ENCODE measurements around the gene ANO10. TPM values are rescaled to one million over a fixed set of nuclear protein-coding genes. Genes with fewer than 3 reads are reported as not detected.

Gene ANO10
- total RNA-seq, 4 donors from 2014 or later, result 32.8 to 111 (median 54.3) TPM

- Histone ChIP-seq H3K4me1 (no peaks in the 10 kb centered on the region), H3K4me3 (no peak overlapping the region), H3K27ac (peak overlapping the region; percentile 46 to 58), H3K9me3 (no peaks in the 10 kb centered on the region), H3K27me3 (no peaks in the 10 kb centered on the region), H3K36me3 (no peaks in the 10 kb centered on the region)
- TF ChIP-seq POLR2A (IDR thresholded peaks at IDR 0.05), result no peak
- no peak for TF ChIP-seq CTCF (IDR thresholded peaks at IDR 0.05)
- peak in 1 of 2 donors; percentile 55 for DNase-seq
- intact Hi-C loops (cut with DNase I; ENCODE audit: low total_unique reads), result no loop called here
These were observed 232.2 kb downstream of the ANO10 start for GRCh38 chr3:43389388-43390254.

DNA sequence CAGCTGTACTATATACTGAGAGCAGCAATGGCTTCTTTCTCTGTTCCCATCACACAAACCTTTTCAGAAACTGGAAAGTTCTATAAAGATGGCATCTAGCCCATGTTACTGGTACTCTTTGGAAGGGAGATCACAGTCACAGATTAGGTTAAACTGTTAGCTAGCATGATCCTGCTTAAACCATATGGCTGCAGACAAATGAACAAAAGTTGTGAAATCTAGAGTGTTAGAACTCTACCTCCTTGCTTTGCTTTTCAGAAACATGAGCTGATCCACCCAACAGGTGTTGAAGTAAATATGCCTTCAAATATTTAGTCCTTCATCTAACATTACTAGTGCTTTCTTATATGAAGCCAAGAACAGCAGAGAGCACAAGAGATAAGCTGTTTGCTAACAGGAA is 232.9 kb downstream of the ANO10 start:
- H3K4me1 ChIP-seq, result no peaks in the 10 kb centered on the region
- H3K4me3 ChIP-seq, result no peak overlapping the region
- no peak for DNase-seq
- no peaks in the 10 kb centered on the region for H3K36me3 ChIP-seq
- intact Hi-C loops (cut with DNase I; ENCODE audit: low total_unique reads), result no loop called here
- H3K27ac ChIP-seq, result peak overlapping the region; percentile 46 to 58
- TF ChIP-seq CTCF (IDR thresholded peaks at IDR 0.05) (no peak), POLR2A (IDR thresholded peaks at IDR 0.05) (no peak)
- no peaks in the 10 kb centered on the region for H3K27me3 ChIP-seq
- H3K9me3 ChIP-seq, result peaks cover 0 to under 1% of the 10 kb centered on the region in 2 donors

DNA sequence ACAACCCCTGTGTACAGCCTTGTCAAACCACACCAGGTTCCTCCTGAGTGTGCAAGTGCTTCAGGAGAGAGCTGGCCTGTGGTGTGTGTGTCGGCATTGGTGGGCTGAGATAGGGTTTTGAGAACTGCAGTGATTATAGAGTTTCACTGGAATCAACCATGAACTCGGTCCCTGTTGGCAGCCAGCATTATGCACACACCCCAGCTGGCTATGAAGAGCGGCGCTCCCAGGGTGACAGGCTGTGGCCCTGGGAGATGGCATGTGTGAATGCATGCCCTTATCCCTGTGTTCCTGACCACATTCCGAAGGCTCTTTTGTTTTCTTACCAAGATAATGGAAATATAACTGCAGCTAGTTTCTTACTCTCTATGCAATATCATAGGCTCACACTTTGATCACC is 233.6 kb downstream of the ANO10 start:
- intact Hi-C loops (cut with DNase I; ENCODE audit: low total_unique reads), result no loop called here
- TF ChIP-seq CTCF (IDR thresholded peaks at IDR 0.05) (no peak), POLR2A (IDR thresholded peaks at IDR 0.05) (no peak)
- no peaks in the 10 kb centered on the region for H3K36me3 ChIP-seq
- H3K27ac ChIP-seq, result peak overlapping the region in 1 of 2 donors; percentile 58
- no peaks in the 10 kb centered on the region for H3K27me3 ChIP-seq
- H3K4me1 ChIP-seq, result no peaks in the 10 kb centered on the region
- DNase-seq, result no peak
- no peak overlapping the region for H3K4me3 ChIP-seq
- peaks cover 0 to 5% of the 10 kb centered on the region in 2 donors for H3K9me3 ChIP-seq

GRCh38 chr3:43379343-43379742 is 242.5 kb downstream of the ANO10 start:
- H3K4me3 ChIP-seq, result no peak overlapping the region
- no peaks in the 10 kb centered on the region for H3K27me3 ChIP-seq
- peaks cover 4 to 10% of the 10 kb centered on the region in 2 donors for H3K4me1 ChIP-seq
- peak overlapping the region; percentile 50 to 76 for H3K27ac ChIP-seq
- intact Hi-C loops (cut with DNase I; ENCODE audit: low total_unique reads), result no loop called here
- TF ChIP-seq POLR2A (IDR thresholded peaks at IDR 0.05), result no peak
- TF ChIP-seq CTCF (IDR thresholded peaks at IDR 0.05), result no peak
- peak; percentile 41 to 65 for DNase-seq
- no peaks in the 10 kb centered on the region for H3K36me3 ChIP-seq
- H3K9me3 ChIP-seq, result peaks cover 0 to 5% of the 10 kb centered on the region in 2 donors

Measured in uterus (tissue), 4 donors.